ENCODE results near the gene CRIM1.

CRIM1 gene

GRCh38 chr2:36511858-36512603, 156.5 kb downstream of the CRIM1 start:
- Histone ChIP-seq H3K9ac (ENCODE audit: low read depth, low read length, poor library complexity) (no peak overlapping the region), H3K23ac (ENCODE audit: low read depth, low read length, poor library complexity) (no peak overlapping the region), H3K27ac (replicated peaks; ENCODE audit: low read length) (no peak overlapping the region), H3K18ac (ENCODE audit: low read length) (no peak overlapping the region), H2BK5ac (ENCODE audit: low read length) (no peak overlapping the region), H3K4ac (ENCODE audit: low read length) (no peak overlapping the region), H2AFZ (ENCODE audit: low read length) (no peak overlapping the region), H4K91ac (ENCODE audit: low read depth, low read length, poor library complexity) (no peak overlapping the region), H3K4me1 (ENCODE audit: control insufficient read depth in 2 of 2, insufficient read depth in 1 of 2, low read depth in 1 of 2, low read length in 2 of 2) (no peaks in the 10 kb centered on the region), H2AK5ac (ENCODE audit: low read depth, low read length) (no peak overlapping the region), H2BK15ac (ENCODE audit: low read length) (no peak overlapping the region), H3K4me2 (ENCODE audit: insufficient read depth, low read length, poor library complexity, severe bottlenecking) (no peak overlapping the region), H3K79me1 (ENCODE audit: low read depth, low read length) (no peaks in the 10 kb centered on the region), H3K14ac (ENCODE audit: low read length) (no peak overlapping the region), H3K4me3 (ENCODE audit: low read length in 2 of 2) (no peak overlapping the region), H3K36me3 (replicated peaks in 1 of 2; ENCODE audit: control insufficient read depth in 2 of 2, insufficient read depth in 2 of 2, low read length in 2 of 2) (peaks cover 12 to 14% of the 10 kb centered on the region in 2 donors), H2BK120ac (ENCODE audit: low read depth, low read length) (no peak overlapping the region), H3K27me3 (ENCODE audit: control insufficient read depth in 3 of 3, insufficient read depth in 3 of 3, low read depth in 1 of 3, low read length in 3 of 3) (no peaks in the 10 kb centered on the region), H3K9me3 (replicated peaks in 1 of 2; ENCODE audit: control insufficient read depth in 2 of 2, insufficient read depth in 1 of 2, low read depth in 1 of 2, low read length in 2 of 2) (peaks cover 0 to 2% of the 10 kb centered on the region in 2 donors), H4K8ac (ENCODE audit: low read depth, low read length) (no peak overlapping the region), H2BK12ac (ENCODE audit: low read length) (no peak overlapping the region)
- no peak for DNase-seq (ENCODE audit: low spot score)
- no CpG with 5 or more reads among the region's 9 CpGs for WGBS, 2 donors (ENCODE audit: extremely low coverage in 2 of 2, insufficient read length in 2 of 2, insufficient replicate concordance in 1 of 2)

- no peak overlapping the region for H3K9ac ChIP-seq (ENCODE audit: low read depth, low read length, poor library complexity)
- H3K4me1 ChIP-seq (ENCODE audit: control insufficient read depth in 2 of 2, insufficient read depth in 1 of 2, low read depth in 1 of 2, low read length in 2 of 2) = no peaks in the 10 kb centered on the region
- H3K9me3 ChIP-seq (replicated peaks in 1 of 2; ENCODE audit: control insufficient read depth in 2 of 2, insufficient read depth in 1 of 2, low read depth in 1 of 2, low read length in 2 of 2) = peaks cover 0 to 2% of the 10 kb centered on the region in 2 donors
- no peak overlapping the region for H4K8ac ChIP-seq (ENCODE audit: low read depth, low read length)
- H2BK12ac ChIP-seq (ENCODE audit: low read length) = no peak overlapping the region
- no peak overlapping the region for H3K23ac ChIP-seq (ENCODE audit: low read depth, low read length, poor library complexity)
- H3K4me3 ChIP-seq (ENCODE audit: low read length in 2 of 2) = no peak overlapping the region
- peaks cover 14 to 17% of the 10 kb centered on the region in 2 donors for H3K36me3 ChIP-seq (replicated peaks in 1 of 2; ENCODE audit: control insufficient read depth in 2 of 2, insufficient read depth in 2 of 2, low read length in 2 of 2)
- no peaks in the 10 kb centered on the region for H3K27me3 ChIP-seq (ENCODE audit: control insufficient read depth in 3 of 3, insufficient read depth in 3 of 3, low read depth in 1 of 3, low read length in 3 of 3)
- H3K79me1 ChIP-seq (ENCODE audit: low read depth, low read length) = no peaks in the 10 kb centered on the region
- WGBS, 2 donors (ENCODE audit: extremely low coverage in 2 of 2, insufficient read length in 2 of 2, insufficient replicate concordance in 1 of 2) = no CpG with 5 or more reads among the region's 3 CpGs
- no peak overlapping the region for H2AFZ ChIP-seq (ENCODE audit: low read length)
- H2BK15ac ChIP-seq (ENCODE audit: low read length) = no peak overlapping the region
- no peak overlapping the region for H3K14ac ChIP-seq (ENCODE audit: low read length)
- H2BK5ac ChIP-seq (ENCODE audit: low read length) = no peak overlapping the region
- no peak overlapping the region for H4K91ac ChIP-seq (ENCODE audit: low read depth, low read length, poor library complexity)
- DNase-seq (ENCODE audit: low spot score) = no peak
- H3K4ac ChIP-seq (ENCODE audit: low read length) = no peak overlapping the region
- H2AK5ac ChIP-seq (ENCODE audit: low read depth, low read length) = no peak overlapping the region
- no peak overlapping the region for H3K27ac ChIP-seq (replicated peaks; ENCODE audit: low read length)
- no peak overlapping the region for H2BK120ac ChIP-seq (ENCODE audit: low read depth, low read length)
- H3K18ac ChIP-seq (ENCODE audit: low read length) = no peak overlapping the region
- no peak overlapping the region for H3K4me2 ChIP-seq (ENCODE audit: insufficient read depth, low read length, poor library complexity, severe bottlenecking)
These were observed 157.1 kb downstream of the CRIM1 start for GRCh38 chr2:36512705-36513104.

DNA sequence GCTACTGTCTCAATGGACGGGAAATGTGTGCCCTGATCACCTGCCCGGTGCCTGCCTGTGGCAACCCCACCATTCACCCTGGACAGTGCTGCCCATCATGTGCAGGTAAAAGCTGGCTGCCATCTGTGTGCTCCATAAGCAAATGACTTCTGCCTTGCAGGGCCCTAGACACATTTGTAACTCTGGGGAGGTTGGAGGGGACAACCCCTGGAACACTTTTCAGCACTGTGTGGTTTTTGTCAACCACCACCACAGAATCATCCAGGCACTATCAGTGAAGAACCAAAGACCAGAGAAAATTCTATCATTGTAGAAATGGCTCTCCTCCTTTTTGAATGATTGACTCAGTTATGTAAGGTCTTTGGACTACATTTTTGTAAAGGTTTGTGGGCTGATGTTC, 158.1 kb downstream of the CRIM1 start:
- H3K18ac ChIP-seq (ENCODE audit: low read length) = no peak overlapping the region
- no peak for DNase-seq (ENCODE audit: low spot score)
- no peak overlapping the region for H3K14ac ChIP-seq (ENCODE audit: low read length)
- WGBS, 2 donors (ENCODE audit: extremely low coverage in 2 of 2, insufficient read length in 2 of 2, insufficient replicate concordance in 1 of 2) = no CpG with 5 or more reads among the region's 2 CpGs
- peak overlapping the region in 1 of 2 donors; percentile 18 for H3K4me3 ChIP-seq (ENCODE audit: low read length in 2 of 2)
- no peak overlapping the region for H4K8ac ChIP-seq (ENCODE audit: low read depth, low read length)
- H3K9ac ChIP-seq (ENCODE audit: low read depth, low read length, poor library complexity) = peak overlapping the region; percentile 34
- H3K36me3 ChIP-seq (replicated peaks in 1 of 2; ENCODE audit: control insufficient read depth in 2 of 2, insufficient read depth in 2 of 2, low read length in 2 of 2) = peaks cover 14 to 17% of the 10 kb centered on the region in 2 donors
- no peak overlapping the region for H2AK5ac ChIP-seq (ENCODE audit: low read depth, low read length)
- H3K27me3 ChIP-seq (ENCODE audit: control insufficient read depth in 3 of 3, insufficient read depth in 3 of 3, low read depth in 1 of 3, low read length in 3 of 3) = no peaks in the 10 kb centered on the region
- H4K91ac ChIP-seq (ENCODE audit: low read depth, low read length, poor library complexity) = no peak overlapping the region
- no peaks in the 10 kb centered on the region for H3K79me1 ChIP-seq (ENCODE audit: low read depth, low read length)
- no peak overlapping the region for H3K23ac ChIP-seq (ENCODE audit: low read depth, low read length, poor library complexity)
- no peak overlapping the region for H3K4ac ChIP-seq (ENCODE audit: low read length)
- no peak overlapping the region for H2BK15ac ChIP-seq (ENCODE audit: low read length)
- H2BK12ac ChIP-seq (ENCODE audit: low read length) = no peak overlapping the region
- H3K4me2 ChIP-seq (ENCODE audit: insufficient read depth, low read length, poor library complexity, severe bottlenecking) = no peak overlapping the region
- H2BK5ac ChIP-seq (ENCODE audit: low read length) = no peak overlapping the region
- no peak overlapping the region for H3K27ac ChIP-seq (replicated peaks; ENCODE audit: low read length)
- peaks cover 0 to 2% of the 10 kb centered on the region in 2 donors for H3K9me3 ChIP-seq (replicated peaks in 1 of 2; ENCODE audit: control insufficient read depth in 2 of 2, insufficient read depth in 1 of 2, low read depth in 1 of 2, low read length in 2 of 2)
- no peak overlapping the region for H2BK120ac ChIP-seq (ENCODE audit: low read depth, low read length)
- no peaks in the 10 kb centered on the region for H3K4me1 ChIP-seq (ENCODE audit: control insufficient read depth in 2 of 2, insufficient read depth in 1 of 2, low read depth in 1 of 2, low read length in 2 of 2)
- H2AFZ ChIP-seq (ENCODE audit: low read length) = no peak overlapping the region

DNA sequence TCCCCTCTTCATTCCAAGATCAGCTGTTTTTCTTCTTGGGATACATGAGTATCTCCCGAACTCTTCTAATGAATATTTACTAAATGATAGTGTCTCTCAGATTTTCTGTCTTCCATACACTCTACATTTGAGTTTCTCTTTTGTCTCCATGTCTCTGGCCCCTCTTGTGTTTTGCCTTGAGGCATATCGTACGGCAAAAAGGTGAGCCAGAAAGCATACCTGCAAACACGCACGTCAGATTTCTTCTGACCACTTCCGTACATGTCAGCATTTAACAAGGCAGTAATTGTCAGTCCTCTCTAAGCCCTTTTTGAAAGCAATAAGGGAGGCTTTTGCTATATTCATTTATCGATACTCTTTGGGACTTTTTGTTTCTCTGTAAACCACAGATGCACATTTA, 160.0 kb downstream of the CRIM1 start:
- no peak overlapping the region for H3K9ac ChIP-seq (ENCODE audit: low read depth, low read length, poor library complexity)
- peaks cover 17 to 19% of the 10 kb centered on the region in 2 donors for H3K36me3 ChIP-seq (replicated peaks in 1 of 2; ENCODE audit: control insufficient read depth in 2 of 2, insufficient read depth in 2 of 2, low read length in 2 of 2)
- no peak overlapping the region for H2BK5ac ChIP-seq (ENCODE audit: low read length)
- H2BK15ac ChIP-seq (ENCODE audit: low read length) = no peak overlapping the region
- H3K27me3 ChIP-seq (ENCODE audit: control insufficient read depth in 3 of 3, insufficient read depth in 3 of 3, low read depth in 1 of 3, low read length in 3 of 3) = no peaks in the 10 kb centered on the region
- no peak overlapping the region for H2BK120ac ChIP-seq (ENCODE audit: low read depth, low read length)
- H3K4me3 ChIP-seq (ENCODE audit: low read length in 2 of 2) = no peak overlapping the region
- H3K4me1 ChIP-seq (ENCODE audit: control insufficient read depth in 2 of 2, insufficient read depth in 1 of 2, low read depth in 1 of 2, low read length in 2 of 2) = no peaks in the 10 kb centered on the region
- H3K27ac ChIP-seq (replicated peaks; ENCODE audit: low read length) = no peak overlapping the region
- no peak overlapping the region for H3K4me2 ChIP-seq (ENCODE audit: insufficient read depth, low read length, poor library complexity, severe bottlenecking)
- H4K91ac ChIP-seq (ENCODE audit: low read depth, low read length, poor library complexity) = no peak overlapping the region
- no peak for DNase-seq (ENCODE audit: low spot score)
- no peak overlapping the region for H3K23ac ChIP-seq (ENCODE audit: low read depth, low read length, poor library complexity)
- no peak overlapping the region for H4K8ac ChIP-seq (ENCODE audit: low read depth, low read length)
- WGBS, 2 donors (ENCODE audit: extremely low coverage in 2 of 2, insufficient read length in 2 of 2, insufficient replicate concordance in 1 of 2) = no CpG with 5 or more reads among the region's 7 CpGs
- H2AFZ ChIP-seq (ENCODE audit: low read length) = no peak overlapping the region
- H3K79me1 ChIP-seq (ENCODE audit: low read depth, low read length) = no peaks in the 10 kb centered on the region
- no peak overlapping the region for H2BK12ac ChIP-seq (ENCODE audit: low read length)
- H2AK5ac ChIP-seq (ENCODE audit: low read depth, low read length) = no peak overlapping the region
- no peak overlapping the region for H3K4ac ChIP-seq (ENCODE audit: low read length)
- no peak overlapping the region for H3K18ac ChIP-seq (ENCODE audit: low read length)
- H3K14ac ChIP-seq (ENCODE audit: low read length) = no peak overlapping the region
- H3K9me3 ChIP-seq (replicated peaks in 1 of 2; ENCODE audit: control insufficient read depth in 2 of 2, insufficient read depth in 1 of 2, low read depth in 1 of 2, low read length in 2 of 2) = peaks cover 0 to 2% of the 10 kb centered on the region in 2 donors
